EH (cell line): ENCODE results near the gene BBC3.
"Not testable (repeated sequence)": the region's sequence is repeated elsewhere in the genome, so short reads cannot be mapped to it uniquely, and the experiment has no call there.

Experiments
- DNase-seq: peaks from one replicate; pipeline ENCODE4 v3.0.0-alpha.2; 2015; ENCODE audit warnings: low read depth

Gene BBC3

DNA sequence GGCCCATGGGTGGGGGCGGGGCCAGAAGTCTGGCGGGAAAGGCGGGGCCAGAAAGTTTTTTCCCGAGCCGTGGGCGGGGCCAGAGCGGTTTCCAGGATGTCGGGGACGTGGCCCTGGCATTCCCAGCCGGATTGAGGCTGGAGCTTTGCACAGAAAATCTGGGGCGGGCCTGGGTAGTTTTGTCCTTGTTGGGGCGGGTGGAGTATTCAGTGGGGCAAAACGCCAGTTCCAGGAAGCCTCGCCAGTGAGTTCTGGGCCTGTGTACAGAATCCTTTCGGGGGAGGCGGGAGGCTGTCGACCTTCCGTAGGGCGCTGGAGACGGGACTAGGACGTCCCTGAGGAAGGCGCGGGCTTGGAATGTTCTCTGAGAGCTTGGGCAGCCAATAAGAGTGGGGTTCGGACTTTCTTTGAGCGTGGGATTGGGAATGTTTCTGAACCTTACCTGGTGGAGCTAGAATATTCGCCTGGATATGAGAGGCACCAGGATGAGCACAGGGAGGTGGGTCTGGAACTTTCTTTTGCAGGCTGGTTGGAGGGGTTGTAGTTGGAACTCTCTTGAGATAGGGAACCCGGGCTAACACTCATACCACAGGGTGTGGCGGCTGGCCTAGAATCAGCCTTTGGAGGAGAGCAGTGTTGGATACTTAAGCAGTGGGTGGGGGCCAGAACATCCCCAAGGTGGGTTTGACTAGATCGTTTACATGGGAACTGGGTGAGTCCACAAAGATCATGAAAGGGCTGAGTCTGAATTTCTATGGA, 26.6 kb upstream of the BBC3 start:
- DNase-seq: no peak

DNA sequence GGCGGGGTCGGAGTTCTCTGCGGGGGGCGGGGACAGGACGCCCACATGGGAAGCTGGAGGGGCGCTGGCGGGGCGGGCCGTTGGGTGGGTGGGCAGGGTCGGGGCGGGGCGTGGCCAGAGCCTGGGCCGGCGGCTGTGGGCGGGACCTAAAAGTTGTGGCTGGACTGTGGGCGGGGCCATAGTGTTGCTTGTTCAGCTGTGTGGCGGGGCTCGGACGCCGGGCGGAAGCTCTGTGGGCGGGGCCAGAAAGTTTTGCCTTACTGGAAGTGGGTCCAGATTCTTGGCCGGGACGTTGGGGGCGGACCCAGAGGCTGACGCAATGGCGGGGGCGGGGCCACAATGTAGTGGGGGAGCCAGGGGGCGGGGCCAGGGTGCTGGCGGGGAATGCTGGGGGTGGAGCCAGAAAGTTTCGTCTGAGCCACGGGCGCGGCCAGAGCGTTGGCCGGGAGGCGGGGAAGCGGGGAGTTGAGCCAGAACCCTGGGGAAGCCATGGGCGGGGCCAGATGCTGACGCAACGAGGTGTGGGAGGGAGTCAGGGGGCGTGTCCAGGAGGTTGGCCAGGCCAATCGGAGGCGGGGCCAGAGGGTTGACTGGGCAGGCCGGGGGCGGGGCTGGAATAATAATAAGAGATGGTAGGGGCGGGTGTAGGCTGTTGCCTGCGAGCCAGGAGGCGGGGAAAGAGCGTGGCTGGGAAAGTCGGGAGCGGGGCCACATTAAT, 25.9 kb upstream of the BBC3 start:
- DNase-seq: peak; percentile 99

DNA sequence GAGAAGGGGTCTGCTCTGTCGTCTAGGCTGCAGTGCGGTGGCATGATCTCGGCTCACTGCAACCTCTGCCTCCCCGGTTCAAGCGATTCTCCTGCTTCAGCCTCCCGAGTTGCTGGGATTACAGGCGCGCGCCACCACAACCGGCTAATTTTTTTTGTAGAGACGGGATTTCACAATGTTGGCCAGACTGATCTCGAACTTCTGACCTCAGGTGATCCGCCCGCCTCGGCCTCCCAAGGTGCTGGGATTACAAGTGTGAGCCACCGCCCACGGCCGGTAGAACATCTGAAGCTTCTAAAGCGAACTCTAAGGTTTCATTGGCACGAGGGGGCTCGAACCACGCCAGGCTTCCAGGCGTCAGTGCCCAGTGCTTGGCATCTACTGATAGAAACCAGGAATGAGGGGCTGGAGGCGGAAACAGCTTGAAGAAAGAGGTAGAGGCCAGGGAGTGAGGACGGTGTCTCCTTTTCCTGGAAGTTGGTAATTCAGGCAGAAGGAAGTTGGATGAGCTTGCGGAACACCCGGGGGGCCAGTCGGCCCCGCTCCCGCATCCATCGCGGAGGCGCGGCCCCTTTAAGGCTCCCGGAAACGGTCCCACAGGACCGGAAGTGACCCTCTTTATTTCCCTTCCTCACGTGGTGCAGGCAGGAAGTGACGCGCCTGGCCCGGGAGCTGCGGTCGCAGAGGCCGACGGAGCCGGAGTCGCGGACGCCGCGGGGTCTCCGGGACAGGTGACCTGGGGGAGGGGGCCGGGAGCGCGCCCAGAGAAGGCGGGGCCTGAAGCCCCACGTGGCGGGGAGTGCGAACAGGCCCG, 25.1 kb upstream of the BBC3 start, which contains the start of gene CCDC9:
TSS of gene CCDC9 (plus strand) at position 647 of the 814 bp plus-strand sequence. CDS start 1,876 bp downstream, outside the sequence.
- peak; percentile 95 for DNase-seq

DNA sequence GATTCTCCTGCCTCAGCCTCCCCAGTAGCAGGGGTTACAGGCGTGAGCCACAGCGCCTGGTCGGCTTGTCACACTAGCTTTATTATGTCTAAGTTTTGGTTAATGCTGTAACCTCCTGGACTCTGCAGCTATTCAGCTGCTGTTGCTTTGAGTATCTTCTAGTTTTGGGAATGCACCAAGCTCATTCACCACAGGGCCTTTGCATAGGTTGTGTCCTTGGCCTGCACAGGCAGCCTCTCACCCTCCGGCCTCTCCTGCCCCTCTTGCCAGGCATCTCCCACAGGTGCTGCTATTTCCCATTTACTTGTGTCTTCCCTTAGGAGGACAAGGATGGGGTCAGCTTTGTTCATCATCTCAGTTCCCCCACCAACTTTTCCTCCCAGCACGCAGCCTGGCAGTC, 23.0 kb upstream of the BBC3 start:
- no peak for DNase-seq

DNA sequence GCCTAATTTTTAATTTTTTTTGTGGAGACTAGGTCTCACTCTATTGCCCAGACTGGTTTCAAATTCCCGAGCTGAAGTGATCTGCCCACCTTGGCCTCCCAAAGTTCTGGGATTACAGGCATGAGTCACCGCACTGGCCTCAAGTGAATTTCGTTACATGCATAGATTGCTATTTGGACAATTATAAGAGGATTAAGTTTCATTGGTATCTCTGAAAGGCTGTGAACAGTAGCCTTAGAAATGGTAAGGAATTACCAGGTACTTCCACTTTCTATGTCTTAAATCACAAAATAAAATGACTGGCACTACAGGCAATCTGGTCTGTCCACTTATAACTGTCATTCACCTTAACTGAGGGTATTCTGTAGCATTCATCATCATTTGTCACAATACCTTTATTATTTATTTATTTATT, 22.5 kb upstream of the BBC3 start:
- DNase-seq: peak; percentile 95

DNA sequence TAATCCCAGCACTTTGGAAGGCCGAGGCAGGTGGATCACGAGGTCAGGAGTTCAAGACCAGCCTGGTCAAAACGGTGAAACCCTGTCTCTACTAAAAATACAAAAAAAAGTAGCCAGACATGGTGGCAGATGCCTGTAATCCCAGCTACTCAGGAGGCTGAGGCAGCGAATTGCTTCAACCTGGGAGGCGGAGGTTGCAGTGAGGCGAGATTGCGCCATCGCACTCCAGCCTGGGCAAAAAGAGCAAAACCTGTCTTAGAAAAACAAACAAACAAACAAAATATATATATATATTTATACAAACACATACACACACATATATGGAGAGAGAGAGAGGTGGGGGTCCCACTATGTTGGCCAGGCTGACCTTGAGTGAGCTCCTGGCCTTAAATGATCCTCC, 22.0 kb upstream of the BBC3 start:
- DNase-seq: not testable (repeated sequence)

DNA sequence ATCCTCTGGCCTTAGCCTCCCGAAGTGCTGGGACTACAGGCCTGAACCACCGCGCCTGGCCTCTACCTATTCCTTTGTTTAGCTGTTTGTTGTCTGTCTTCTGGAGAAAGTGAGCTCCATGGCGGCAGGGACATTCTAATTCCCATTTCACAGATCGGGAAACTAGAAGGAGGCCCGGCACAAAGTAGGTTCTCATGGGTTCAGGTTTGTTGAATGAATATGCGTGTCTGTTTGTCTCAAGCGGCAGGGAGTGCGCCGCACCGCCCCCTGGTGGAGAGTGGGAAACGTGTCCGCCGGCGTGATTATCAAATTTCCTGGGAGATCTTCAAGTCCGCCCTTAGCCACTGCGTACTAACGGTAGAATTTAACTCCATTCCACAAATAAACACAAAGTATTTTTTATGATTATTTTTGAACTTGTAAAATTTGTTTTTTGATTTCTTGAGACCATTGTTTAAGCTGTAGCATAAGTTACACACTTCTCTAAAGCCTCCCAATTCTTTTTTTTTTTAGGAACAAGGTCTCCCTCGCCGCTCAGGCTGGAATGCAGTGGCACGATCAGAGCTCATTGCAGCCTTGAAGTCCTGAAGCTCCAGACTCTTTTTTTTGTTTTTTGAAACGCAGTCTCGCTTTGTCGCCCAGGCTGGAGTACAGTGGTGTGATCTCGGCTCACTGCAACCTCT, 16.4 kb upstream of the BBC3 start:
- DNase-seq: peak; percentile 76

DNA sequence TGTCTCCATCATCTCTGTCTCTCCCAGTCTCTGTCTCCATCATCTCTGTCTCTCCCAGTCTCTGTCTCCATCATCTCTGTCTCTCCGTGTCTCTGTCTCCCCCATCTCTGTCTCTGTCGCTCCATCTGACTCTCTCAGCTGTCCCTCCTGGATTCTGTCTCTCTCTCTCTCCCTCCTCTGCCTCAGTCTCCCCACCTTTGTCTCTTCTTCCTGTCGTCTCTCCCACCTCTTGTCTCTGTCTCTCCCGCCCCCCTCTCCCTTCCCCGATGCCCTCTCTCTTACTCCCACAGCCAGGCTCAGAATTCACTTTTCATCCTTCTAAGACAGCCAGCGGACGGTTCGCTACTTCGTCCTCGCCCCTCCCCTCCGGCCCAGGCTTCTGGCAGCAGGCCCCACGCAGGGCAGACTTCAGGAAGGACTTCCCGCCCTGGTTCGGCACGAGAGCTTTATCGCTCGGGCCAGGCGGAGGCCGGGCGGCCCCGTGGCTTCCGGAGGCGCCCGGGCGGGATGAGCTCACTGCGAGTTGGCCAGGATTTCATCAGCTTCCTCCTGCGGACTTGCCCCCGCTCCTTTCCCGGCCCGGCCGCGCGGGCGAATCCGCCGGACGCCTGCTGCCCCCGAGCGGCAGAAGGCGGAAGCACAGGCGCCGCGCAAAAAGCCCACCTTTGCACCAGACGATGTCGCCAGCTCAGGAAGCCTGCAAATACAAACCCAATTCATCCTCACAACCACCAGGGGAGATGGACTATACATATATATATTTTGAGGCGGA, 13.0 kb upstream of the BBC3 start:
- DNase-seq: peak; percentile 98

DNA sequence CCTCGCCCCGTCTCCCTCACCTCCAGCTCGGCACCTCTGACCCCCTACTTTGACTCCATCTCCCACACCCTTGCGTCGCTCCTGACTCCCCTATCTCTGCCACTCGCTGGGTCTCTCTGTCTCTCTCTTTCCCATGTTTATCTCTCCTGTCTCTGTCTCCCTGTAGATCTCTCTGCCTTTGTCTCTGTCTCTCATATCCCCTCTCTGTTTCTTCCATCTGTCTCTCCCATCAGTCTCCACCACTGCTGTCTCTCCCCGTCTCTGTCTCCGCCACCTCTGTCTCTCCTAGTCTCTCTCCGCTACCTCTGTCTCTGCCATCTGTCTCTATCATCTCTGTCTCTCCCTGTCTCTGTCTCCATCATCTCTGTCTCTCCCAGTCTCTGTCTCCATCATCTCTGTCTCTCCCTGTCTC, 12.4 kb upstream of the BBC3 start:
- no peak for DNase-seq

DNA sequence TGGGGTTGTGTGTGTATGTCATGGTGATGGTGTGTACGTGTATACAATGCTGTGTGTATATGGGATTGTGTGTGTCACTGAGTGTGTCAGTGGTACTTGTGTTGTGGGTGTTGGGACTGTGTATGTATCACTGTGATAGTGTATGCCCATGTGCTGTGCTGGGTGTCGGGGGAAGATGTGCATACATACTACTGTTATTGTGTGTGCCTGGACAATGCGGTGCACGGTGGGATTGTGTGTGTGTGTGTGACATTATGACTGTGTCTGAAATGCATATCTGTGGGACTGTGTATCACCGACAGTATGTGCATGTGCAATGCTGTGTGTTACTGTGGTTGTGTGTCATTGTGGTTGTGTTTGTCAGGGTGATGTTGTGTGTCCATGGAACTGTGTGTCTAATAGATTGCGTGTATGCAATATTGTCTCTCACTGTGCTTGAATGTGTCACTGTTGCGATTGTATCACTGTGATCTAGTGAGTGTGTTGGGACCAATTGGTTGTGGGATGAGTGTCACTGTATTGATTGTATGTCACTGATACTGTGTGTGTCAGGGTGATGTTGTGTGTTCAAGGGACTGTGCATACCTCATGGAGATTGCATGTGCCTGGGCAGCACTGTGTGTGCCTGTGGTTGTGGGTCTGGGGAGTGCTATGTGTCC, 11.0 kb upstream of the BBC3 start:
- DNase-seq: no peak

DNA sequence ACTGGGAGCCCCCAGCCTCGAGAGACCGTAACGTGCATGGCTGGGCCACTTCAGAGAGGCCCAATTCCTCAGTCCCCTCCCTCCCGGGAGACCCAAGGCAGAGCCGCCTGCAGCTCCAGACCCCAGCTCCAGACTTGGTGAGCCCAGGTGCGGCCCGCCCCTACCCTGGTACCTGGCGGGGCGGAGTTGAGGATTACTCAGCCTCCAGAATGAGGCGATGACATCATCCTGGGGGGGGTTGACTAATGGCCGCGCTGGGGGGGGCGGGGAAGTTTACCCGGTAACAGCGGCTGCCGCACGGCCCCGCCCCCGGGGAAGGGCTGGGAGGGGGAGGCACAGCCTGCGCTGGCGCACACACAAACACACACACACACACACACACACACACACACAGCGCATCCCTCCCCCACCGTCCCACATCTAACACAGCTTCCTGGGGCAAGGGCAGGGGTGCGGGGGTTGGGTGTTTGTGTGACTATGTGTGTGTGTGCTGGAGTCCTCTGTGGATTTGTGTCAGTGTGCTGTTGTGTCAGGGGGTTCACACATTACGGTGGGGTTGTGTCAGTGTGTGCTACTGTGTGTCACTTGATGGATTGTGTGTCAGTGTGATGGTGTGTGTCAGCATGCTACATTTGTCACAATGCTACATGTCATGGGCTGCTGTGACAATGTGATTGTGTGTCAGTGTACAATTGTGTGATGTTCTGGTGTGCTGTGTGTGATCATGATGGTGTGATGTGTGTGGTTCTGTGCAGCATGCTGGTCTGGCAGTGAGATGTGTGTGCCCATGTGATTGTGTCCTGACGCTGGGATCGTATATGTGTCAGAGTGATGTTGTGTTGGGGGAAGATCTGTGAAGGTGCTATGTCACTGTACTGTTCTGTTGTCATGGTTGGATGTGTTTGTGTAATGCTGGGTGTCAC, 10.3 kb upstream of the BBC3 start:
- DNase-seq: peak; percentile 78

DNA sequence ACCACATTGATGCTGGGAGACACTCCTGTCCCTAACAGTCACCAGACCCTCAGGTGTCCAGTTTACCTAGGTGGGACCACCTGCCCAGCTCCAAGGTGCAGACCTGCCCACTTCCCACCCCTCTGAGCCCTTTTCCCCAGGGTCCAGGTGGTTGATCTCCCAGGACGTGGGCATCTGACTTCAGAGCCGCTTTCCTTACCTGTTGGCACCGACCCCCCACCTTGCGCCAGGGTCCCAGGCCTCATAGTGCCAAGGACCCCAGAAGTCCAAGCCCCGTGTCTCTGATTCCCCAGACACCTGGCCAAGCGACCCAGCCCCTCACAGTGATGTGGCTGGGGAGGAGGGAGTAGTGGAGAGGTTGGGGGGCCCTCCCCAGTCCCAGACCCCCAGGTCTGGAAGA, 9.6 kb upstream of the BBC3 start:
- DNase-seq: no peak

DNA sequence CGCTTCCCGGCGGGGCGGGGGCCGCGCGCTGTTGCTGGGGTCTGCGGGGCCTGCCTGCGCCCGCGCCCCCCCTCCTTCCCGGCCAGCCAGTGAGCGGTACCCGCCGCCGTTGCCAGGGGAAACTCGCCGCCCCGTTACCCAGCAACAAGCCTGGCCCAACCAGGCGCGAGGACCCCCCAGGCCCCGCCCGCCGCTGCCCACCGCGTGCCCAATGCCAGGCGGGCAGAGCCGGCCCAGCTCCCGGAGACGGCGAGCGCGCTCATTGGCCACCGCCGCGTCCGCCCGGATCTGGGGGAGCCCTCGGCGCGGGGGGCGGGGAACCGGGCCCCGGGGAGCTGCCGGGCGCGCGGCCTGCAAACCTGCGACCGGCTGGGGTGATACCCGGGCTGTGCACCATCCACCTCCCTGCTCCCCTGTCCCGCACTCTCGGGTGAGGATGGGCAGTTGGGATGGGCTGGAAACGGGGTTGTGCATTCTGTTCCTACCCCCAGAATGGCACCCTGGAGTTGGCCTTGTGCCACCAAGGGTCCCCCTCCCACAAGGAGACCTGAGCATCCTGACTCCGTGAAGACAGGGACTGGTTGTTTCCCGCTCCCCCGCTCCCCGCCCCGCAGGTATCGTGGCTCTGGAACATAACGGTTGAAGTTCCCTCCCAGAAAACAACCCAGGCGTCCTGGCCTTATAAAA, 8.8 kb upstream of the BBC3 start:
- DNase-seq: peak; percentile 70

DNA sequence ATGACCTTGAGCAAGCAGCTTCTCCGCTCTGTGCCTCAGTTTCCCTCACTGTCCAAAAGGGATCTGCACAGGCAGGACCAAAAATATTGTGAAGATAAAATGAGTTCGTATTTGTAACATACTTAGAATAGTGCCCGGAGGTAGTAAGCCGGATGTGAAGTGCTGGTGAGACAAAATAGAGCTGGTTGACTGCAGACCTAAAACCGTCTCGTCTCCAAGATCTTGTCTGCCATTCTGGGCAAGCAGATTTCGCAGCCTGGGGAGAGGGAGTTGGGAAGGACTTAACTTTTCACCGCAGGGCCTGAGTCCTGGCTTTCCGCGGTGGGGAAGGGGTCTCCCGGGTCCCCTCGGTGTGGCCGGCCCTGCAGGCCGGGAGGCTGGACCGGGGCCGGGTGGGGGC, 8.2 kb upstream of the BBC3 start:
- DNase-seq: peak; percentile 43

DNA sequence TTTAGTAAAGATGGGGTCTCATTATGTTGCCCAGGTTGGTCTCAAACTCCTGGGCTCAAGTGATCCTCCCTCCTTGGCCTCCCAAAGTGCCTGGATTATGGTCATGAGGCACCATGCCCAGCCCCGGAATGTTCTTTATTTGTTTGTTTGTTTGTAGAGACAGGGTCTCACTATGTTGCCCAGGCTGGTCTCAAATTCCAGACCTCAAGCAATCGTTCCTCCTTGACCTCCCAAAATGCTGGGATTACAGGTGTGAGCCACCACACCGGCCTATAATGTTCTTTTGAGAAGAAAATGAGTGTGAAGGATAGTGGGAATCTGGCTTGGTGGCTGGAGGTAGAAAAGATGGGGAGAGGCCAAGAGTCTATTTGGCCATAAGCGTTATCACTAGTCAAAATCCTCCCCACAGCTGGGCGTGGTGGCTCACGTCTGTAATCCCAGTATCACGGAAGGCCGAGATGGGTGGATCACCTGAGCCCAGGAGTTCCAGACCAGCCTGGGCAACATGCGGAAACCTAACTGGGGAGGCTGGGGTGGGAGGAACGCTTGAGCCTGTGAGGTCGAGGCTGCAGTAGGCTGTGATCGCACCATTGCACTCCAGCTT, 5.2 kb upstream of the BBC3 start:
- no peak for DNase-seq

DNA sequence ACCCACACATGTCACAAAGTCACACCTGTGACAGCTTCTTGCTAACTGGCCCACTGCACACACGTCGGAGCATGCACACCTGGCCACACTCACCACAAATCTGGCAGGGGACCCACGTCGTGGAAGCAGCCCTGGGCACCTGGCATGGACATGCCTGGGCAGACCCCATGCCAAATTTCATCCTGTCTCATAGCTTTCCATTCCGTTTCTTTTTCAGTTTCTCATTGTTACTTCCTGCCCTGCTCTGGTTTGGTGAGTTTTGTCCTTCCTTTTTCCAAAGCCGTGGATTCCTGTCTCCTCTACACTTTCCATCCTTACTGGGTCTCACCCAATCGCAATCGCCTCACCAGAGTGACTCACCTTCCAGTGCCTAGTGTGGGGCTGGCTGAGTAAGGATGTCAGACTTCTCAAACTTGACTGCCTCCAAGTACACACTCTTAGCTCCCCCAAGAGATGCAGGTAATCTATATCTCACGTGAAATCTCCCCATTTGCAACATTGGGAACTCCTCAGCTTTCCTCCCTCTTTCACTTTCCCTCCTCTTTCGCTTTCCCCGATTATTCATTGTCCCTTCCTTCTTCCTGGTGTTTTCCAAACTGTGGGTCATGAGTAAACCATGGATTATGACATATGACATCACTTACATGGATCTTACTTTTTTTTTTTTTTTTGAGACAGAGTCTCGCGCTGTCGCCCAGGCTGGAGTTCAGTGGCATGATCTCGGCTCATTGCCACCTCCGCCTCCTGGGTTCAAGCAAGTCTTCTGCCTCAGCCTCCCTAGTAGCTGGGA, 1.6 kb upstream of the BBC3 start:
- peak; percentile 85 for DNase-seq

DNA sequence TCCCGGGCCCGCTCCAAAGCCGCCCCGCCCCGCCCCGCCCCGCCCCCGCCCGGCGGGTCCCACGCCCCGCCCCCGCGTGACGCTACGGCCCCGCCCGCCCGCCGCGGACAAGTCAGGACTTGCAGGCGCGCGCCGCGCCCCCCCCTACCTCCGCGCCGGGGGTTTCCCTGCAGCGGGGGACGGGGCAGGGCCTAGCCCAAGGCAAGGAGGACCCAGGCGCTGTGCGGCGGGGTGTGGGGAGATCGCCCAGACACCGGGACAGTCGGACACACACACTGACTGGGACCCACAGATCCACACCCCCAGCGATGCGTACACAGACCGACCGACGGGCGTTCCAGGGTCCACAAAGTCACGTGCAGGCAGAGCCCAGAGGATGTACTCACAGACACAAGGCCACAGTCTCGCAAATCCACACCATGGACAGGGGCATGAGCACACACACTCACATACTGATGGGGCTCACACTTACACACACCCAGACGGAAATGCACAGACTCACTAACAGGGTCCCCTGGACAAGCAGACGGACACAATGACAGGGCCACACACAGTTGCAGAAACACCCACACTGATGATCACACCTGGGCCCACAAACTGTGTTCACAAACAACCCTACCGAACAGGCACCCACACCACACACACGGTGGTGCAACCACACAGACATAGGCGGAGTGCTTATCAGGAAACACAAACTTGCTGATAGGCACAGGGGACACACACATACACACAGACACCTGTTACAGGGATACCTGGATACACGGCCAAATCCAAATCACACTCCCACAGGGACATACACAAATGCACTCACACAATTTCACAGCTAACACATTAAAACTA, 436 bp upstream of the BBC3 start:
- DNase-seq: peak; percentile 86
